Parathyroid adenoma (tissue), 2 donors: Measurements from ENCODE around the gene ATXN7L2.

Source experiments
- H2AFZ ChIP-seq: fragments of 300-600 bp; sonication (generic); one replicate; pipeline ENCODE4 v1.7.0; 2017; ENCODE audit warnings: antibody characterized with exemption, mild to moderate bottlenecking
- H3K27ac ChIP-seq: fragments of 300-600 bp; sonication (generic); one replicate; pipeline ENCODE4 v1.7.0; 2017
- H3K27me3 ChIP-seq: fragments of 300-600 bp; sonication (generic); one replicate; pipeline ENCODE4 v1.7.0; 2017; ENCODE audit warnings: low read length; ENCODE audit not compliant: control insufficient read depth, insufficient read depth
- H3K36me3 ChIP-seq: fragments of 300-600 bp; sonication (generic); one replicate; pipeline ENCODE4 v1.7.0; 2017; ENCODE audit warnings: low read length; ENCODE audit not compliant: control insufficient read depth, insufficient read depth
- H3K4me1 ChIP-seq: fragments of 300-600 bp; sonication (generic); one replicate; pipeline ENCODE4 v1.7.0; 2017; ENCODE audit warnings: control low read depth
- H3K4me2 ChIP-seq: fragments of 300-600 bp; sonication (generic); one replicate; pipeline ENCODE4 v1.7.0; 2017; ENCODE audit warnings: low read length
- H3K4me3 ChIP-seq: fragments of 300-600 bp; sonication (generic); one replicate; pipeline ENCODE4 v1.7.0; 2017; ENCODE audit warnings: low read depth, low read length
- H3K79me2 ChIP-seq: fragments of 300-600 bp; sonication (generic); one replicate; pipeline ENCODE4 v1.7.0; 2017; ENCODE audit warnings: control low read depth
- H3K9ac ChIP-seq: fragments of 300-600 bp; sonication (generic); one replicate; pipeline ENCODE4 v1.7.0; 2017; ENCODE audit warnings: mild to moderate bottlenecking
- H3K9me3 ChIP-seq: fragments of 300-600 bp; sonication (generic); one replicate; pipeline ENCODE4 v1.7.0; 2017; ENCODE audit warnings: low read length; ENCODE audit not compliant: control insufficient read depth
- TF ChIP-seq, protein P1 (sequence below): fragments of 300-600 bp; sonication (generic); IDR thresholded peaks from one replicate; pipeline ENCODE4 v1.7.0; 2017; ENCODE audit warnings: antibody characterized with exemption, mild to moderate bottlenecking
- donor health status: primary hyperparathyroidism.

Gene ATXN7L2

DNA sequence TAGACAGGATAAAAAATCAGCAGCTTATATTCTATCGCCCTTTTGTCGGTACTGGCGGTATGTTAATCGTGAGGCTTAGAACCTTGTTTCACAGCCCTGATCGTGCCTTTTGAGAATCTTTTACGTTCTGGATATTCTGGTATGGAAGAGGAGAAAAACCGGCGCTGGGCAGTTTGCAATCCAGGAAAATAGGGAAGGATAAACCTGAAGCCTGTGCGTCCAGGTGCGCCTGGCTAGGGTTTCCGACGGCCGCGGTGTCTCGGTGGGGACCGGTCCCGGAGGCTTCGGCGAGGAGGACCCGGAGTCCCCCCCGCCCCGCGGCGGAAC is 17.6 kb upstream of the ATXN7L2 start:
- no peak overlapping the region for H3K9ac ChIP-seq
- TF ChIP-seq, protein P1, sequence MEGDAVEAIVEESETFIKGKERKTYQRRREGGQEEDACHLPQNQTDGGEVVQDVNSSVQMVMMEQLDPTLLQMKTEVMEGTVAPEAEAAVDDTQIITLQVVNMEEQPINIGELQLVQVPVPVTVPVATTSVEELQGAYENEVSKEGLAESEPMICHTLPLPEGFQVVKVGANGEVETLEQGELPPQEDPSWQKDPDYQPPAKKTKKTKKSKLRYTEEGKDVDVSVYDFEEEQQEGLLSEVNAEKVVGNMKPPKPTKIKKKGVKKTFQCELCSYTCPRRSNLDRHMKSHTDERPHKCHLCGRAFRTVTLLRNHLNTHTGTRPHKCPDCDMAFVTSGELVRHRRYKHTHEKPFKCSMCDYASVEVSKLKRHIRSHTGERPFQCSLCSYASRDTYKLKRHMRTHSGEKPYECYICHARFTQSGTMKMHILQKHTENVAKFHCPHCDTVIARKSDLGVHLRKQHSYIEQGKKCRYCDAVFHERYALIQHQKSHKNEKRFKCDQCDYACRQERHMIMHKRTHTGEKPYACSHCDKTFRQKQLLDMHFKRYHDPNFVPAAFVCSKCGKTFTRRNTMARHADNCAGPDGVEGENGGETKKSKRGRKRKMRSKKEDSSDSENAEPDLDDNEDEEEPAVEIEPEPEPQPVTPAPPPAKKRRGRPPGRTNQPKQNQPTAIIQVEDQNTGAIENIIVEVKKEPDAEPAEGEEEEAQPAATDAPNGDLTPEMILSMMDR, result no peak
- H3K4me2 ChIP-seq, result peak overlapping the region; percentile 50

GRCh38 chr1:109466452-109467300 is 17.0 kb upstream of the ATXN7L2 start, which contains the start of gene SYPL2:
TSS of gene SYPL2 (plus strand) at chr1:109466546. CDS start at chr1:109466844, 298 bp downstream.
- TF ChIP-seq, protein P1, result no peak
- Histone ChIP-seq H3K27me3 (no peaks in the 10 kb centered on the region), H3K4me2 (peak within 1 kb of the TSS; percentile 63), H2AFZ (peak within 1 kb of the TSS; percentile 80), H3K4me3 (peak within 1 kb of the TSS; percentile 64), H3K79me2 (no peaks in the 10 kb centered on the region), H3K9ac (no peak within 1 kb of the TSS), H3K4me1 (no peaks in the 10 kb centered on the region), H3K9me3 (no peaks in the 10 kb centered on the region), H3K36me3 (no peaks in the 10 kb centered on the region), H3K27ac (no peak within 1 kb of the TSS)

More for the DNA sequence above, 17.6 kb upstream of the ATXN7L2 start:
- peak overlapping the region; percentile 64 for H3K4me3 ChIP-seq
- H2AFZ ChIP-seq, result peak overlapping the region; percentile 80
- H3K27ac ChIP-seq, result no peak overlapping the region
- no peaks in the 10 kb centered on the region for H3K79me2 ChIP-seq
- H3K4me1 ChIP-seq, result no peaks in the 10 kb centered on the region
- H3K36me3 ChIP-seq, result no peaks in the 10 kb centered on the region
- no peaks in the 10 kb centered on the region for H3K27me3 ChIP-seq
- H3K9me3 ChIP-seq, result no peaks in the 10 kb centered on the region

DNA sequence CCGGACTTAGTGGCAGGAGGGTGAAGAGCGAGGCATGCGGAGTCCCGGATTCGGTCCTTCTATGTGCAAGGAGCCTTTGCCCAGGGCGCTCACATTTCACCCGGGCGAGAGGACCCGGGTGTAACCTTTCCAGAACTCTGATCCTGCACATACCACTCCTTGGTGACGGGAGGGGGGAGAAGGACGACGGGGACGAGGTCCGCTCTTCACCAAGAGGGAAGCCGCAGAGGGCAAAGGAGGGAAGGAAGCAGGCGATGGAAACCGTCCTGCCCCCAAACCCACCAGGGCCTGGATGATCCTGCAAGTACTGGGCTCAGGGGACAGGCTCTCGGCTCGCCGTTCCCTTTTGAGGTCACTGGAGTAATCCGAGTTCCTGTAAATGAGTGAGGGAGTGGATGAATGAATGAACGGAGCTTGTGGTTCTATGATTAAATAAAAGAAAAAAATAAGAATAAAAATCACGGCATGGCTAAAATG is 16.4 kb upstream of the ATXN7L2 start:
- Histone ChIP-seq H3K27me3 (no peaks in the 10 kb centered on the region), H2AFZ (no peak overlapping the region), H3K9me3 (no peaks in the 10 kb centered on the region), H3K4me1 (no peaks in the 10 kb centered on the region), H3K4me3 (peak overlapping the region; percentile 38), H3K4me2 (peak overlapping the region; percentile 63), H3K27ac (no peak overlapping the region), H3K9ac (no peak overlapping the region), H3K36me3 (no peaks in the 10 kb centered on the region), H3K79me2 (no peaks in the 10 kb centered on the region)
- TF ChIP-seq, protein P1, result no peak

DNA sequence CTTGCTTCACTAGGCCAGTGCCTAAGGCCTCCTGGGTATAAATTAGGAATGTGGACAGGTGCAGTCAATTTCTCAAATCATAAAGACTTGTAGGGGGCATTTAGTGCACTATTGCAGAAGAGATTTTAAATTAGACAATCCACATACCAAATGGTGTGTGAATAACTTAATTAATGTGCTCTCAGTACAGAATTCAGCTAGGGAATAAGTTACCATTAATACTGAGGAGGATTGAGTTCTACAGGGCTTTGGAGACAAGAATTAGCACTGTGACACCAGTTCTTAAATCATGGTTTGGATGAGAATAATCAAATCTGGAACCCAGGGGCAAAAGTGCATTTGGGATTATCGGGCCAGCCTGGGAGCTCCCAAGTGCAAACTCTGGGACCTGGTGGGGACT is 15.6 kb upstream of the ATXN7L2 start:
- Histone ChIP-seq H3K4me3 (no peak overlapping the region), H3K9me3 (no peaks in the 10 kb centered on the region), H3K27me3 (no peaks in the 10 kb centered on the region), H3K4me2 (no peak overlapping the region), H3K4me1 (no peaks in the 10 kb centered on the region), H3K79me2 (no peaks in the 10 kb centered on the region), H3K9ac (no peak overlapping the region), H2AFZ (no peak overlapping the region), H3K36me3 (no peaks in the 10 kb centered on the region), H3K27ac (no peak overlapping the region)
- TF ChIP-seq, protein P1, result no peak
